22Rv1 (cell line): Measurements from ENCODE around the gene ARMH1.

Experiments used
- CTCF ChIP-seq: fragments of 450-650 bp; IDR thresholded peaks from 2 replicates; pipeline ENCODE4 v1.5.1; 2017; ENCODE audit warnings: mild to moderate bottlenecking
- ZFX ChIP-seq: fragments of 450-650 bp; IDR thresholded peaks from 2 replicates; pipeline ENCODE4 v1.6.1; 2017; ENCODE audit warnings: antibody characterized with exemption, borderline replicate concordance

GRCh38 chr1:44644806-44645205 is 29.7 kb upstream of the ARMH1 start:
- TF ChIP-seq ZFX = no peak
- no peak for TF ChIP-seq CTCF
